ENCODE measurements around the gene SLC17A4. TPM values are rescaled to one million over a fixed set of nuclear protein-coding genes. Genes with fewer than 3 reads are reported as not detected.

SLC17A4 gene
- total RNA-seq, 1 experiment from 2014 or later = not detected

DNA sequence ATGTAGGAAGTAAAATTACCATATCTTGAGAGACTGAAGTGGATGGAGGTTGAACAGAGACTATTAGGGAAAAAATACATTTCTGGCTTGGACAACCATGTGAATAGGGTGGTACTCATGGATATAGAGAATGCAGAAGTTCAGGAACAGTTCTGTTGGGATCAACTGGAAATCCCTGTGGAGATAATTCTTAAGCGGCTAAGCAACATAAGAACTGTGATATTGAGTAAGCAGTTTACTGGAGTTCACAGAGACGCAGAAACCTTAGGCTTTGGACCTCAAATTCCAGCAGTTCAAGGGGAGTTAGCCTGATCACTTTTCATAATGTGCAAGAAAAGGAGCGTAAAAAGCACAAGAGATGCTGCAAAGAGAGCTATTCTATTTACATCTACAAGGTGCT lies 23.6 kb upstream of the SLC17A4 start:
- Mint-ChIP-seq H3K36me3 (ENCODE audit: insufficient read depth in 1 of 3, low read depth in 3 of 3) (no peaks in the 10 kb centered on the region), H3K9me3 (peaks cover 0 to 2% of the 10 kb centered on the region in 2 experiments; a peak in 2 of 5 replicates), H3K27ac (no peak overlapping the region), H3K27me3 (ENCODE audit: low read depth) (peaks cover 4% of the 10 kb centered on the region), H3K4me3 (no peak overlapping the region), H3K4me1 (no peaks in the 10 kb centered on the region)
- H3T11ph ChIP-seq (ENCODE audit: low read length) = no peak overlapping the region
- no peak overlapping the region for H2BK15ac ChIP-seq (ENCODE audit: low read depth, low read length)
- no peak overlapping the region for H2AFZ ChIP-seq (ENCODE audit: low read length)
- H3K27me3 ChIP-seq (ENCODE audit: insufficient read depth, low read length) = no peaks in the 10 kb centered on the region
- no peak overlapping the region for H3K23ac ChIP-seq (ENCODE audit: insufficient read length, low read depth, low read length)
- H3K79me2 ChIP-seq (ENCODE audit: insufficient read depth, low read length) = no peaks in the 10 kb centered on the region
- no peak overlapping the region for H4K8ac ChIP-seq (replicated peaks; ENCODE audit: insufficient read length, low read depth, low read length)
- WGBS (ENCODE audit: extremely low coverage, insufficient read length, low lambda C conversion rate) = no CpG with 5 or more reads among the region's 3 CpGs
- H3K56ac ChIP-seq (ENCODE audit: insufficient read length, low read depth, low read length) = no peak overlapping the region
- no peaks in the 10 kb centered on the region for H3K23me2 ChIP-seq (ENCODE audit: insufficient read length, low read depth, low read length, poor library complexity, severe bottlenecking)
- H3K9ac ChIP-seq (ENCODE audit: extremely low read depth, insufficient read length, low read length) = no peak overlapping the region
- H4K20me1 ChIP-seq (ENCODE audit: control insufficient read depth, insufficient read depth, insufficient read length) = no peaks in the 10 kb centered on the region
- H2AK5ac ChIP-seq (ENCODE audit: insufficient read length, low read length) = no peak overlapping the region
- H3K27ac ChIP-seq (ENCODE audit: insufficient read length, low read depth, low read length) = no peak overlapping the region
- H2BK5ac ChIP-seq (ENCODE audit: insufficient read length, low read length) = no peak overlapping the region
- no peak overlapping the region for H3K4ac ChIP-seq (ENCODE audit: low read depth, low read length)
- H3K14ac ChIP-seq (ENCODE audit: insufficient read depth, low read length) = no peak overlapping the region
- no peaks in the 10 kb centered on the region for H3K9me3 ChIP-seq (ENCODE audit: control insufficient read depth, low read depth, low read length)
- no peak overlapping the region for H3K18ac ChIP-seq (ENCODE audit: insufficient read length, low read depth, low read length)
- no peak for DNase-seq
- TF ChIP-seq, protein P1, sequence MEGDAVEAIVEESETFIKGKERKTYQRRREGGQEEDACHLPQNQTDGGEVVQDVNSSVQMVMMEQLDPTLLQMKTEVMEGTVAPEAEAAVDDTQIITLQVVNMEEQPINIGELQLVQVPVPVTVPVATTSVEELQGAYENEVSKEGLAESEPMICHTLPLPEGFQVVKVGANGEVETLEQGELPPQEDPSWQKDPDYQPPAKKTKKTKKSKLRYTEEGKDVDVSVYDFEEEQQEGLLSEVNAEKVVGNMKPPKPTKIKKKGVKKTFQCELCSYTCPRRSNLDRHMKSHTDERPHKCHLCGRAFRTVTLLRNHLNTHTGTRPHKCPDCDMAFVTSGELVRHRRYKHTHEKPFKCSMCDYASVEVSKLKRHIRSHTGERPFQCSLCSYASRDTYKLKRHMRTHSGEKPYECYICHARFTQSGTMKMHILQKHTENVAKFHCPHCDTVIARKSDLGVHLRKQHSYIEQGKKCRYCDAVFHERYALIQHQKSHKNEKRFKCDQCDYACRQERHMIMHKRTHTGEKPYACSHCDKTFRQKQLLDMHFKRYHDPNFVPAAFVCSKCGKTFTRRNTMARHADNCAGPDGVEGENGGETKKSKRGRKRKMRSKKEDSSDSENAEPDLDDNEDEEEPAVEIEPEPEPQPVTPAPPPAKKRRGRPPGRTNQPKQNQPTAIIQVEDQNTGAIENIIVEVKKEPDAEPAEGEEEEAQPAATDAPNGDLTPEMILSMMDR (conservative IDR thresholded peaks at IDR 0.05) = no peak
- no peaks in the 10 kb centered on the region for H3K79me1 ChIP-seq (ENCODE audit: insufficient read depth, low read depth, low read length, poor library complexity, severe bottlenecking)
- no peak overlapping the region for H2BK20ac ChIP-seq (ENCODE audit: low read depth, low read length, poor library complexity, severe bottlenecking)
- no peak overlapping the region for H4K5ac ChIP-seq (ENCODE audit: insufficient read length, low read depth, low read length)
- H3K4me2 ChIP-seq (ENCODE audit: insufficient read depth, insufficient read length, low read length) = no peak overlapping the region
- H4K91ac ChIP-seq (ENCODE audit: insufficient read length, low read depth, low read length) = no peak overlapping the region
- H3K4me1 ChIP-seq (ENCODE audit: insufficient read depth, low read length) = no peaks in the 10 kb centered on the region
- no peak overlapping the region for H2BK120ac ChIP-seq (ENCODE audit: low read depth, low read length, poor library complexity, severe bottlenecking)
- no peak overlapping the region for H2BK12ac ChIP-seq (ENCODE audit: insufficient read length, low read depth, low read length)
